Measurements from ENCODE around the gene NRL. TPM values are rescaled to one million over a fixed set of nuclear protein-coding genes. Genes with fewer than 3 reads are reported as not detected.

The NRL gene
- total RNA-seq, 1 donor from 2014 or later: 2.3 TPM

GRCh38 chr14:24079491-24080141 is 35.1 kb downstream of the NRL start:
- H3K4me3 Mint-ChIP-seq (ENCODE audit: low read depth): no peak overlapping the region
- peaks cover 6% of the 10 kb centered on the region for H3K4me1 Mint-ChIP-seq (ENCODE audit: low read depth)
- H3K27me3 Mint-ChIP-seq: peaks cover 43% of the 10 kb centered on the region
- no peak for TF ChIP-seq CTCF (IDR thresholded peaks at IDR 0.05; ENCODE audit: unreplicated experiment)
- H3K27ac Mint-ChIP-seq: no peak overlapping the region
- no peak for DNase-seq (ENCODE audit: low spot score, unreplicated experiment)
- no peaks in the 10 kb centered on the region for H3K9me3 Mint-ChIP-seq (ENCODE audit: low read depth)
- H3K36me3 Mint-ChIP-seq (ENCODE audit: insufficient read depth): no peaks in the 10 kb centered on the region

- peaks cover 32% of the 10 kb centered on the region for H3K27me3 Mint-ChIP-seq
- H3K4me3 Mint-ChIP-seq (ENCODE audit: low read depth): no peak overlapping the region
- H3K36me3 Mint-ChIP-seq (ENCODE audit: insufficient read depth): no peaks in the 10 kb centered on the region
- TF ChIP-seq CTCF (IDR thresholded peaks at IDR 0.05; ENCODE audit: unreplicated experiment): no peak
- no peak for DNase-seq (ENCODE audit: low spot score, unreplicated experiment)
- H3K4me1 Mint-ChIP-seq (ENCODE audit: low read depth): peaks cover 6% of the 10 kb centered on the region
- no peaks in the 10 kb centered on the region for H3K9me3 Mint-ChIP-seq (ENCODE audit: low read depth)
- no peak overlapping the region for H3K27ac Mint-ChIP-seq
Observed at GRCh38 chr14:24078146-24078545, 36.6 kb downstream of the NRL start.

GRCh38 chr14:24077086-24077485 is 37.7 kb downstream of the NRL start:
- Mint-ChIP-seq H3K9me3 (ENCODE audit: low read depth) (no peaks in the 10 kb centered on the region), H3K4me3 (ENCODE audit: low read depth) (no peak overlapping the region), H3K4me1 (ENCODE audit: low read depth) (peaks cover 6% of the 10 kb centered on the region), H3K27ac (no peak overlapping the region), H3K27me3 (peaks cover 22% of the 10 kb centered on the region), H3K36me3 (ENCODE audit: insufficient read depth) (no peaks in the 10 kb centered on the region)
- TF ChIP-seq CTCF (IDR thresholded peaks at IDR 0.05; ENCODE audit: unreplicated experiment): no peak
- no peak for DNase-seq (ENCODE audit: low spot score, unreplicated experiment)

- H3K27me3 Mint-ChIP-seq: peaks cover 18% of the 10 kb centered on the region
- no peak overlapping the region for H3K27ac Mint-ChIP-seq
- no peak for DNase-seq (ENCODE audit: low spot score, unreplicated experiment)
- no peak for TF ChIP-seq CTCF (IDR thresholded peaks at IDR 0.05; ENCODE audit: unreplicated experiment)
- H3K36me3 Mint-ChIP-seq (ENCODE audit: insufficient read depth): no peaks in the 10 kb centered on the region
- H3K4me3 Mint-ChIP-seq (ENCODE audit: low read depth): no peak overlapping the region
- no peaks in the 10 kb centered on the region for H3K9me3 Mint-ChIP-seq (ENCODE audit: low read depth)
- peaks cover 2% of the 10 kb centered on the region for H3K4me1 Mint-ChIP-seq (ENCODE audit: low read depth)
Observed at GRCh38 chr14:24076302-24076601, 38.5 kb downstream of the NRL start.

DNA sequence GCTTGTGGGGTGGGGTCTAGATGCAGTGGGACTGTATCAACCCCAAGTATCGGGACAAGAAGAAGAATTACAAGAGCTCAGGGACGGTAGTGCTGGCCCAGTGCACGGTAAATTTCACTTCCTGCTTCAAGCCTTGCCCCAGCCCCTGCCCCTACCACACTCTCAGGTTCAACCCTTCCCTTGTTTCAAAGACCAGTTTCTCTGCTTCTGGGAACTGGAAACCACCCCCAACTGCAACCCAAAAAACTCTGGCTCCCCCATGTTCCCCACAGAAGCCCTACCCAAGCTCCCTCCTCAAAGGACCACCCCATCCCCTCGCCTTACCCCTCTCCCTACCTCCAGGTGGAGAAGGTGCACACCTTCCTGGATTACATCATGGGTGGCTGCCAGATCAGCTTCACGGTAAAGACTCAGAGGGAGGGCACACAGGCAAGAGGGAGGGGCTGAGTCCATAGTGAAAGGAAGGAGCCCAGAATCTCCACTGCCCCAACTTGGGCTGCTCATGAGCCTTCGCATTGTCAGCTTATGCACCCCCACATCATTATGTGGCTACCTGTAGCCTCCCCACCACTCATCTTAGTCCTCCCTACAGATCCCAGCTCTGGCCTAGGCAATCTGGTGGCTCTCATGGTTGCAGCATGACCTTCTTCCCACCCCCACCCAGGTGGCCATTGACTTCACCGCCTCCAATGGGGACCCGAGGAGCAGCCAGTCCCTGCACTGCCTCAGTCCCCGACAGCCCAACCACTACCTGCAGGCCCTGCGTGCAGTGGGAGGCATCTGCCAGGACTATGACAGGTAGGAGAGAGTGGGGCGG is 39.1 kb downstream of the NRL start:
- H3K36me3 Mint-ChIP-seq (ENCODE audit: insufficient read depth): no peaks in the 10 kb centered on the region
- H3K27me3 Mint-ChIP-seq: peaks cover 22% of the 10 kb centered on the region
- no peak for TF ChIP-seq CTCF (IDR thresholded peaks at IDR 0.05; ENCODE audit: unreplicated experiment)
- H3K4me3 Mint-ChIP-seq (ENCODE audit: low read depth): no peak overlapping the region
- H3K9me3 Mint-ChIP-seq (ENCODE audit: low read depth): no peaks in the 10 kb centered on the region
- no peak overlapping the region for H3K27ac Mint-ChIP-seq
- DNase-seq (ENCODE audit: low spot score, unreplicated experiment): no peak
- peaks cover 2% of the 10 kb centered on the region for H3K4me1 Mint-ChIP-seq (ENCODE audit: low read depth)
